ENCODE results near the gene S100A9. TPM values are rescaled to one million over a fixed set of nuclear protein-coding genes. Genes with fewer than 3 reads are reported as not detected.

S100A9 gene
- total RNA-seq, 1 experiment from 2014 or later: not detected

- Histone ChIP-seq H3K18ac (ENCODE audit: insufficient read length, low read depth, low read length) (no peak overlapping the region), H4K91ac (ENCODE audit: insufficient read length, low read depth, low read length) (no peak overlapping the region), H3K27ac (ENCODE audit: insufficient read length, low read depth, low read length) (no peak overlapping the region), H2BK5ac (ENCODE audit: insufficient read length, low read length) (no peak overlapping the region), H3K14ac (ENCODE audit: insufficient read depth, low read length) (no peak overlapping the region), H3K79me1 (ENCODE audit: insufficient read depth, low read depth, low read length, poor library complexity, severe bottlenecking) (no peaks in the 10 kb centered on the region), H3K4ac (ENCODE audit: low read depth, low read length) (no peak overlapping the region), H3K4me2 (ENCODE audit: insufficient read depth, insufficient read length, low read length) (no peak overlapping the region), H2AFZ (ENCODE audit: low read length) (no peak overlapping the region), H3T11ph (ENCODE audit: low read length) (no peak overlapping the region), H2BK20ac (ENCODE audit: low read depth, low read length, poor library complexity, severe bottlenecking) (no peak overlapping the region), H3K9ac (ENCODE audit: extremely low read depth, insufficient read length, low read length) (no peak overlapping the region), H3K27me3 (ENCODE audit: insufficient read depth, low read length) (no peaks in the 10 kb centered on the region), H4K8ac (replicated peaks; ENCODE audit: insufficient read length, low read depth, low read length) (no peak overlapping the region), H4K20me1 (ENCODE audit: control insufficient read depth, insufficient read depth, insufficient read length) (no peaks in the 10 kb centered on the region), H2AK5ac (ENCODE audit: insufficient read length, low read length) (no peak overlapping the region), H2BK120ac (ENCODE audit: low read depth, low read length, poor library complexity, severe bottlenecking) (no peak overlapping the region), H3K79me2 (ENCODE audit: insufficient read depth, low read length) (no peaks in the 10 kb centered on the region), H3K4me1 (ENCODE audit: insufficient read depth, low read length) (peaks cover 3% of the 10 kb centered on the region; the same call in 1 of the 2 replicates), H2BK12ac (ENCODE audit: insufficient read length, low read depth, low read length) (no peak overlapping the region), H3K56ac (ENCODE audit: insufficient read length, low read depth, low read length) (no peak overlapping the region), H3K23me2 (ENCODE audit: insufficient read length, low read depth, low read length, poor library complexity, severe bottlenecking) (no peaks in the 10 kb centered on the region), H3K9me3 (ENCODE audit: control insufficient read depth, low read depth, low read length) (no peaks in the 10 kb centered on the region), H4K5ac (ENCODE audit: insufficient read length, low read depth, low read length) (no peak overlapping the region), H3K23ac (ENCODE audit: insufficient read length, low read depth, low read length) (no peak overlapping the region), H2BK15ac (ENCODE audit: low read depth, low read length) (no peak overlapping the region)
- peaks cover 13% of the 10 kb centered on the region for H3K27me3 Mint-ChIP-seq (ENCODE audit: low read depth)
- H3K27ac Mint-ChIP-seq: peak overlapping the region in 1 of 3 experiments; percentile 72; a peak in 1 of 7 replicates
- TF ChIP-seq CTCF (conservative IDR thresholded peaks at IDR 0.05): no peak
- H3K9me3 Mint-ChIP-seq: no peaks in the 10 kb centered on the region
- H3K4me1 Mint-ChIP-seq: peaks cover 7 to 12% of the 10 kb centered on the region in 2 experiments; a peak in 3 of 4 replicates
- WGBS (ENCODE audit: extremely low coverage, insufficient read length, low lambda C conversion rate): no CpG with 5 or more reads among the region's 6 CpGs
- peak; percentile 20 for DNase-seq
- no peaks in the 10 kb centered on the region; a peak in 1 of 7 replicates for H3K36me3 Mint-ChIP-seq (ENCODE audit: insufficient read depth in 1 of 3, low read depth in 3 of 3)
- H3K4me3 Mint-ChIP-seq: no peak overlapping the region
Observed at GRCh38 chr1:153397924-153398651, 40.4 kb downstream of the S100A9 start.

All from H9 (cell line).